IPS-11a (cell line): ENCODE measurements around the gene BPI.
"Not testable (repeated sequence)": the region's sequence is repeated elsewhere in the genome, so short reads cannot be mapped to it uniquely, and the experiment has no call there.

Experiments
- H3K4me3 ChIP-seq: one replicate; pipeline ENCODE4 v1.5.1; 2013; ENCODE audit warnings: low read depth, low read length, control low read depth

The BPI gene

GRCh38 chr20:38303908-38304379, at the start of gene BPI:
Gene BPI, plus strand, starts transcription at chr20:38304156. Its CDS starts 68 bp downstream, at chr20:38304224.
- H3K4me3 ChIP-seq, result no peak within 1 kb of the TSS

GRCh38 chr20:38254621-38255020, 49.3 kb upstream of the BPI start:
- H3K4me3 ChIP-seq, result not testable (repeated sequence)

GRCh38 chr20:38255393-38255792, 48.6 kb upstream of the BPI start:
- no peak overlapping the region for H3K4me3 ChIP-seq

- no peak overlapping the region for H3K4me3 ChIP-seq
Observed at GRCh38 chr20:38256021-38256420, 47.9 kb upstream of the BPI start.

GRCh38 chr20:38256966-38257365, 47.0 kb upstream of the BPI start:
- no peak overlapping the region for H3K4me3 ChIP-seq

GRCh38 chr20:38258545-38259215, 45.3 kb upstream of the BPI start:
- no peak overlapping the region for H3K4me3 ChIP-seq

- peak overlapping the region; percentile 41 for H3K4me3 ChIP-seq
Observed at GRCh38 chr20:38260025-38260377, 44.0 kb upstream of the BPI start.

GRCh38 chr20:38260378-38261053, 43.4 kb upstream of the BPI start, which contains the start of gene KIAA1755:
Gene KIAA1755, minus strand, starts transcription at chr20:38260735. Its CDS starts 235 bp downstream, at chr20:38260500.
- H3K4me3 ChIP-seq, result peak within 1 kb of the TSS; percentile 41

- peak overlapping the region; percentile 18 for H3K4me3 ChIP-seq
Observed at GRCh38 chr20:38261054-38261390, 42.9 kb upstream of the BPI start.

- no peak overlapping the region for H3K4me3 ChIP-seq
Observed at GRCh38 chr20:38262931-38263330, 41.0 kb upstream of the BPI start.

GRCh38 chr20:38266426-38266825, 37.5 kb upstream of the BPI start:
- no peak overlapping the region for H3K4me3 ChIP-seq

- no peak overlapping the region for H3K4me3 ChIP-seq
Observed at GRCh38 chr20:38267296-38267695, 36.7 kb upstream of the BPI start.

- H3K4me3 ChIP-seq, result no peak overlapping the region
Observed at GRCh38 chr20:38267901-38268514, 35.9 kb upstream of the BPI start.

- H3K4me3 ChIP-seq, result no peak overlapping the region
Observed at GRCh38 chr20:38269040-38269439, 34.9 kb upstream of the BPI start.

GRCh38 chr20:38269715-38270114, 34.2 kb upstream of the BPI start:
- no peak overlapping the region for H3K4me3 ChIP-seq

GRCh38 chr20:38270869-38271605, 32.9 kb upstream of the BPI start:
- no peak overlapping the region for H3K4me3 ChIP-seq

- H3K4me3 ChIP-seq, result no peak overlapping the region
Observed at GRCh38 chr20:38271608-38272120, 32.3 kb upstream of the BPI start.

GRCh38 chr20:38272398-38272797, 31.6 kb upstream of the BPI start:
- no peak overlapping the region for H3K4me3 ChIP-seq

- no peak overlapping the region for H3K4me3 ChIP-seq
Observed at GRCh38 chr20:38272961-38273360, 31.0 kb upstream of the BPI start.

- H3K4me3 ChIP-seq, result no peak overlapping the region
Observed at GRCh38 chr20:38275815-38276550, 28.0 kb upstream of the BPI start.

GRCh38 chr20:38277285-38277684, 26.7 kb upstream of the BPI start:
- H3K4me3 ChIP-seq, result no peak overlapping the region
